Stimulated activated CD4-positive, alpha-beta T cell treated with anti-CD3 and anti-CD28 coated beads, Interleukin-2, amount 100 ng/mL, for 24 hours (primary cell): ENCODE measurements around the gene KCTD3.
A peak's percentile ranks its signal among the peaks of the same experiment; 100 is the strongest.

Experiments used
- DNase-seq, 2 donors: peaks; one replicate each; pipeline ENCODE4 v3.0.0-alpha.2; 2020

Gene KCTD3

GRCh38 chr1:215557504-215557903, 9.6 kb upstream of the KCTD3 start:
- no peak for DNase-seq

GRCh38 chr1:215557992-215558626, 9.0 kb upstream of the KCTD3 start:
- DNase-seq: no peak

GRCh38 chr1:215567491-215568298, 591 bp downstream of the KCTD3 start:
- DNase-seq: peak; percentile 36 to 60

- no peak for DNase-seq
Measured at GRCh38 chr1:215568299-215568692, 1.2 kb downstream of the KCTD3 start.

GRCh38 chr1:215569986-215570824, 3.1 kb downstream of the KCTD3 start:
- no peak for DNase-seq

DNA sequence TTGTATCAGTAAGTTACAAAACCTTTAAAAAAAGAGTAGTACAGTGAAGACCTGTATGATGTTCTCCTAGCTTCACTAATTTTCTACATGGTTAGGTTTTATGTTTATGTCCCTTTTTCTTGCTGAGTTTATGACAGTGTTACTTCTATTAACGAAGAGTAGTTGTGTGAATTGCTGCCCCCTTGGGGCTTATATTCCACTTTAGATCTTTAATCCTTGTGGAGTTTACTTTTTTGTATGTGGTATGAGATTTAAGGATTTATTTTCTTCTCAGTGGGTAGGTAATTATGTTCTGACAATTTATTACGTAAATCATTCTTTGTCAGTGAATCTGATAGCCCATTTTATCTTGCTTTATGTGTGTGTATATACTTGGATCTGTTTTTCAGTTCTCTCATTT, 14.8 kb downstream of the KCTD3 start:
- DNase-seq: no peak

DNA sequence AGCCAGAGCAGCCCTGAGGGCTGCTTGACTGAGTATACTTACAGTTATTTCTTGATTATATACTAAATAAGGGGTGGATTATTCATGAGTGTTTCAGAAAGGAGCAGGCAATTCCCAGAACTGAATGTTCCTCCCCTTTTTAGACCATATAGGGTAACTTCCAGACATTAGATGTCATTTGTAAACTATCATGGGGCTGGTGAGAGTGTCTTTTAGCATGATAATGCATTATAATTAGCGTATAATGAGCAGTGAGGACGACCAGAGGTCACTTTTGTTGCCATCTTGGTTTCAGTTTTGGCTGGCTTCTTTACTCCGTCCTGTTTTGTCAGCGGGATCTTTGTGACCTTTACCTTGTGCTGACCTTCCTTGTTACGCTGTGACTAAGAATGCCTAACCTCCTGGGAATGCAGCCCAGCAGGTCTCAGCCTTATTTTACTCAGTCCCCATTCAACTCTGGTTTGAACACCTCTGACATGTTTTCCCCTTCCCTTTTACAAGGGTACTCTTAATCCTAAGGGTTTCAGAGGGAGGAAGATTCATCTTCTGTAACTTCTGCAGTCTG, 16.2 kb downstream of the KCTD3 start:
- no peak for DNase-seq

- DNase-seq: no peak
Measured at GRCh38 chr1:215584389-215584788, 17.3 kb downstream of the KCTD3 start.

GRCh38 chr1:215589650-215590435, 22.7 kb downstream of the KCTD3 start:
- DNase-seq: no peak

GRCh38 chr1:215590779-215591491, 23.8 kb downstream of the KCTD3 start:
- DNase-seq: no peak

DNA sequence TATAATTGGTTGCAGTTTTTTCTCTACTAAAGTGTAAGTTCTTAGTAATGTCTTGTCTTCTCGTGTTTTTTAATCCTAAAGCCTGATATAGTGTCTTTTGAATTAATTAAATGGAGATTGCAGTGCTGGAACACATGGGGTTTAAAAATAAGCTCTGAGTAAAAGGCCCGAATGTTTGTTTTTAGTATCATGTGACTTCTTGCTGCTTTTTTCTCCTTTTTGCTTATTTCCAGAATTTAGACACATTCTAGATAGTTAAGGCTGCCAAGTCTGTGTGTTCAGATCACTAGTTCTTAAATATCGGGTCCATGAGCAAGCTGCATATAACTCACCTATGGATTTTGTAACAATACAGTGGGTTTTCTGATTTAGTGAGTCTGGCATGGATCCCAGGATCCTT, 27.5 kb downstream of the KCTD3 start:
- DNase-seq: no peak

- no peak for DNase-seq
Measured at GRCh38 chr1:215595231-215595630, 28.1 kb downstream of the KCTD3 start.

DNA sequence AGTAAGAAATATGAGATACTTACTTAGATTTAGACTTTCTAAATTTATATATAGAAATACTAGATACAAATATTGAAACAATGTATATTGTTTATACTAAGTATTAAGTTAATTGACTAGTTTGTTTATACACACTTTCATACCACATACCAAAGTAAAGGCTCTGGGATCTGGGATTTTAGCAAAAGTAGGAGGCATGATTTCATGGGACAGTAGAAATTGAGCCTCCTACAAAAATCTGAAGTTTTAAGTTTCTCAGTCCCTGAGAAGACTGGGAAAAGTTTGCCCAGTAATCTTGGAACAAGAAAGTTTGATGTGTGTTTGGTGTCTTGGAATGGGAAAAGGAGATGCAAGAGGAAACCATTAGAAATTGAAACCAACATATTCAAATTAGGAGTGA, 30.9 kb downstream of the KCTD3 start:
- no peak for DNase-seq

GRCh38 chr1:215599418-215600074, 32.4 kb downstream of the KCTD3 start:
- no peak for DNase-seq

DNA sequence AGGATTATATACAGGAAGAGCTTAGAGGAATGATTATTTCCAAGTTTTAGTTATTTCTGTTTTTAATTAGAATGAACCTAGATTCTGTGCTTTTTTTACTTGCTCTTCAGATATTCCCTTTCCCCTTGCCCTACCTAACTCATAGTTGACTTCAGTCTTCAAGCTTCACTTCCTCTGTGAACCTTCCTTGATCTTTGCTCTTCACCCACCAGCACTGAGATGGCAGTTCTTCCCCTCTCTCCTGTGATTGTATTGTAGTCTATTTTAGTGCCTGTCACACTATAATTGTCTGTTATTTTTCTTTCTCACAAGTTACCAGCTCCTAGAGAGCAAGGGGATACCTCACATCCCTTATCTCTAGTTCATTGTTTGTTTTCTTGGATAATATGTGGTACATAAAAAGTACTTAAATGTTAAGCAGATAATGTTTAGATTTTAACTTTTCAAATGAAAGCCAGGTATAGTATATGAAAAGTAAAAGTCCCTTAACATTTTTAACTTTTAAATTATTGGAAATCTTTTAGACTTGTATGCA, 33.2 kb downstream of the KCTD3 start:
- no peak for DNase-seq

- no peak for DNase-seq
Measured at GRCh38 chr1:215600867-215601266, 33.8 kb downstream of the KCTD3 start.

DNA sequence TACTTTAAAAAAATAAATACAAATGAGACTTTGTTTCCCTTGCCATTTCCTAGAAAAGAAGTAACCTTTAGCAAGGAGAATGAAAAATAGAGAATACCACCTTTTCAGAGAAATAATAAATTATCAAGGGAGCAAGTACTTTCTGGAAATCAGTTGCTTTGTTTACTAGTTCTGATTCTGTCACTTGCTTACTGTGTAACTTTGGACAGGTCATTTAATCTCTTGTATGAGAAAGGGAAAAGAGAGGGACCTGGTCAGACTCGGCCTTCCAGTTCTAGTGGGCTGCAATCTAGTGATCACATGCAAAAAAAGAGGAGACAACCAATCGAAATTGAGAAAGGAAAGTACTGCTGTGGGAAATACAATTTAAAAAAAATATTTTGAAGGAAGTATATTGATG, 34.2 kb downstream of the KCTD3 start:
- no peak for DNase-seq

DNA sequence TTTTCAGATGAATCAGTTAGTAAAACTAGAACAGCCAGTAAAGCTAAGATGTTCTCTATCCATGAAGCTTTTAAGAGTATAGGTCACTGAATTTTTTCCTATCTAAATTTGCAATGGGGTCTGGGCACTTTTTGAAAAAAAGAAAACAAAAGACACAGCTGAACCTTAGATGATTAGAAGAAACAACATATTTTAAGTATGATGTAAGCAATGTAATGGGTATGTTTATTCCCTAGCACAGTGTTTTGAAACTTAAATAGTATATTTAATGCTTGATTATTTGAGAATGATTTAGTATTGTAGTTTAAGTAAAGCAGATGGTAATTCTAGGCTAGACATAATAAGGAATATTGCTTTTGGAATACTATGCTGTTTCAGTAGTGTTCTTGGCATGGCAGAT, 36.2 kb downstream of the KCTD3 start:
- DNase-seq: no peak

DNA sequence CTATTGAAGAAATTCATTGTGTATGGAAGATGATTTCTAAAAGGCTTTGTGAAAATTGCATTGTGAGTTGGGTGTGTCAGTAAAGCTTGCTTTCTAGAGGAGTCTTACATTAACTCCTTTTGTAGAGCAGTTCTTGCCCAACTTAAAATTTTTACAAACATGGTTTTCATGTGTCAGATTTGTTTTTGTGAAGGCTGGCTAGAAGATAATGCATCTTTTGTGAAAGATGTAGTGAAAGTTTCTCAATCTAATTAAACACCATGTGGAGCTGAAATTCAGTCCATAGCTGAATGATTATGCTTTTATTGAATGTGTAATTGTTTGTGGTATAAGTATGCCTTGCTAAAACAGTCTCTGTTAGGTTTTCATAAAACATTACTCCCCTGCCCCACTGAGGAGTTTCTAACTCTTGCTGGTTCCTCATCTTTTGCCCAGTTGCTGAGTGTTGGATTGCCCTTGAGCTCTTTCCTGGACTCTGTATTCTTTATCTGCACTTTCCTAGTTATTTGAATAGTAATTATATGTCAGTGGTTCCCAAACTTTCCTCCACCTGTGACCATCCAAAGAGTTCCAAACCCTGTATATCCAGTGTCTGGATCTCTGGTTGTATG, 38.0 kb downstream of the KCTD3 start:
- DNase-seq: no peak

- no peak for DNase-seq
Measured at GRCh38 chr1:215606036-215606435, 38.9 kb downstream of the KCTD3 start.
